ENCODE data around the gene MAPKAPK2.

DNA sequence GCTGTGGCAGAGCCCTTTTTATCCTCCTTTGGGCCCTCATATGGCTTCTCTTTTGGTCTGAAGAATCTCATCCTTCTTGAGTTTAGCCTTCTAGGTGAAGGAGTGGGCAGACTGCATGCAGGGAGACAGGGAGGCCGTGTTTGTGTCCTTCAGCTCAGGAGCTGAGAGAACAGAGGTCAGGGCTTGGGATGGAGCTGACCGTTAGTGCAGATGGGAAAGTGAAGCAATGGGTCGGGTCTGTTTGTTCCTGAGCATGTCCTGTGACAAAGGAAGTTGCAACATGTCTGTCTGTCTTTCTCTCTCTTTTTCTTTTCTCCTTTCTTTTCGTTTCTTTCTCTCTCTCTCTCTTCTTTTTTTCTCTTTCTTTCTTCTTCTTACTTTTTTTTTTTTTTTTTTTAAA, 14.9 kb downstream of the MAPKAPK2 start:
- TF ChIP-seq, protein P1, sequence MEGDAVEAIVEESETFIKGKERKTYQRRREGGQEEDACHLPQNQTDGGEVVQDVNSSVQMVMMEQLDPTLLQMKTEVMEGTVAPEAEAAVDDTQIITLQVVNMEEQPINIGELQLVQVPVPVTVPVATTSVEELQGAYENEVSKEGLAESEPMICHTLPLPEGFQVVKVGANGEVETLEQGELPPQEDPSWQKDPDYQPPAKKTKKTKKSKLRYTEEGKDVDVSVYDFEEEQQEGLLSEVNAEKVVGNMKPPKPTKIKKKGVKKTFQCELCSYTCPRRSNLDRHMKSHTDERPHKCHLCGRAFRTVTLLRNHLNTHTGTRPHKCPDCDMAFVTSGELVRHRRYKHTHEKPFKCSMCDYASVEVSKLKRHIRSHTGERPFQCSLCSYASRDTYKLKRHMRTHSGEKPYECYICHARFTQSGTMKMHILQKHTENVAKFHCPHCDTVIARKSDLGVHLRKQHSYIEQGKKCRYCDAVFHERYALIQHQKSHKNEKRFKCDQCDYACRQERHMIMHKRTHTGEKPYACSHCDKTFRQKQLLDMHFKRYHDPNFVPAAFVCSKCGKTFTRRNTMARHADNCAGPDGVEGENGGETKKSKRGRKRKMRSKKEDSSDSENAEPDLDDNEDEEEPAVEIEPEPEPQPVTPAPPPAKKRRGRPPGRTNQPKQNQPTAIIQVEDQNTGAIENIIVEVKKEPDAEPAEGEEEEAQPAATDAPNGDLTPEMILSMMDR (conservative IDR thresholded peaks at IDR 0.05; ENCODE audit: low read length), result no peak
- no peak for TF ChIP-seq EZH2phosphoT487 (IDR thresholded peaks at IDR 0.05; ENCODE audit: borderline replicate concordance)

Measured in Loucy (cell line).